Mucosa of stomach (tissue), 1 donor: ENCODE results near the gene SPATA9.

ENCODE experiments used
- H3K27me3 ChIP-seq: one replicate; pipeline ENCODE4 v1.7.0; 2013; ENCODE audit warnings: mild to moderate bottlenecking, low read length; ENCODE audit not compliant: control insufficient read depth, insufficient read depth
- H3K36me3 ChIP-seq: one replicate; pipeline ENCODE4 v1.7.0; 2013; ENCODE audit warnings: low read length; ENCODE audit not compliant: control insufficient read depth, insufficient read depth
- H3K4me1 ChIP-seq: one replicate; pipeline ENCODE4 v1.7.0; 2013; ENCODE audit warnings: mild to moderate bottlenecking, low read length; ENCODE audit not compliant: control insufficient read depth, insufficient read depth
- H3K4me3 ChIP-seq: one replicate; pipeline ENCODE4 v1.7.0; 2013; ENCODE audit warnings: low read length
- H3K9ac ChIP-seq: one replicate; pipeline ENCODE4 v1.7.0; 2013; ENCODE audit warnings: mild to moderate bottlenecking, low read length, moderate library complexity
- H3K9me3 ChIP-seq: one replicate; pipeline ENCODE4 v1.7.0; 2013; ENCODE audit warnings: mild to moderate bottlenecking, low read length, moderate library complexity; ENCODE audit not compliant: control insufficient read depth
- donor health status: Pancreatic carcinoma.

Gene SPATA9

DNA sequence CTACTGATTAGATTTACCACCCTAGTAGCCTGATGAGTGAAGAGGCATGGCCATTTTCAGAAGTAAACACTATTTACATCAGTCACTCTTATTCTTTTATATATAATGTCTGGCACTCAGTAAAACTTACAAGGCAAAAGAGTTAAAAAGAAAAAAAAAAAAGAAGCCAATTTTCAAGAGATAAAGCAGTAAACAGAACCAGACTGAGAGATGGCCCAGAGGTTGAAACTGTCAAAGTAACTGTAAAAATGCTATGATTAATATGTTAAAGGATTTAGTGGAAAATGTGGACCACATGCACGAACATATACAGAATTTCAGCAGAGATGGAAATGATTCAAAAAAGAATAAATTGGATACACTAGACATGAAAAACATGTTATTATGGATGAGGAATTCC lies 69.3 kb downstream of the SPATA9 start:
- H3K9ac ChIP-seq: no peak overlapping the region
- H3K4me1 ChIP-seq: no peaks in the 10 kb centered on the region
- no peaks in the 10 kb centered on the region for H3K9me3 ChIP-seq
- H3K27me3 ChIP-seq: no peaks in the 10 kb centered on the region
- H3K4me3 ChIP-seq: no peak overlapping the region
- H3K36me3 ChIP-seq: no peaks in the 10 kb centered on the region

DNA sequence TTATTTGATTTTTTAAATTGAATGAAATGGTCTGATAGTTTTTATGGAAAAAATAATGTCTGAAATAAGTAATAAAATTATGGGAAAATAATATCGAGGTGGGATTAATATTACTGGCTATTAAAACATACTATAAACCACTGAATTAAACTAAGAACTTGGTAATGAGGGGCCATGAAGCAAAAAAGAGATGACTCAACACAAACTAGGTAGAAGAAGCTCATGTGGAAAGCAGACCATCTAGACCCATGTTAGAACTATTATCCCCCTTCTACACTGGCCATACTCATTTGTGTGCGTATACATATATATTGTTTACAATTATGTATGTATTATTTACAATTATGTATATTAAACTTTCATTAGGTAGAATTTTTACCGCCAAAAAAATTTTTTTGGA lies 71.4 kb downstream of the SPATA9 start:
- Histone ChIP-seq H3K9ac (no peak overlapping the region), H3K27me3 (no peaks in the 10 kb centered on the region), H3K9me3 (no peaks in the 10 kb centered on the region), H3K36me3 (no peaks in the 10 kb centered on the region), H3K4me1 (no peaks in the 10 kb centered on the region), H3K4me3 (no peak overlapping the region)

DNA sequence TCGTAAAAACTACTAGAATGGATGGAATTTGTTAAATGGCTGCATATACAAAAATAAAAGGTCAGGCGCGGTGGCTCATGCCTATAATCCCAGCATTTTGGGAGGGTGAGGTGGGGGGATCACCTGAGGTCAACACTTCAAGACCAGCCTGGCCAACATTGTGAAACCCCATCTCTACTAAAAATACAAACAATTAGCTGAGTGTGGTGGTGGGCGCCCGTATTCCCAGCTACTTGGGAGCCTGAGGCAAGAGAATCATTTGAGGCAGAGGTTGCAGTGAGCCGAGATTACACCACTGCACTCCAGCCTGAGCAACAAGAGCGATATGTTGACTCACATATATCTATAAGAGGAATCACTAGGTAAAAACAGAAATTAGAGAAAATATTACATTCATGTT lies 72.2 kb downstream of the SPATA9 start:
- no peak overlapping the region for H3K9ac ChIP-seq
- H3K36me3 ChIP-seq: no peaks in the 10 kb centered on the region
- H3K4me1 ChIP-seq: no peaks in the 10 kb centered on the region
- H3K4me3 ChIP-seq: no peak overlapping the region
- H3K27me3 ChIP-seq: no peaks in the 10 kb centered on the region
- H3K9me3 ChIP-seq: no peaks in the 10 kb centered on the region

DNA sequence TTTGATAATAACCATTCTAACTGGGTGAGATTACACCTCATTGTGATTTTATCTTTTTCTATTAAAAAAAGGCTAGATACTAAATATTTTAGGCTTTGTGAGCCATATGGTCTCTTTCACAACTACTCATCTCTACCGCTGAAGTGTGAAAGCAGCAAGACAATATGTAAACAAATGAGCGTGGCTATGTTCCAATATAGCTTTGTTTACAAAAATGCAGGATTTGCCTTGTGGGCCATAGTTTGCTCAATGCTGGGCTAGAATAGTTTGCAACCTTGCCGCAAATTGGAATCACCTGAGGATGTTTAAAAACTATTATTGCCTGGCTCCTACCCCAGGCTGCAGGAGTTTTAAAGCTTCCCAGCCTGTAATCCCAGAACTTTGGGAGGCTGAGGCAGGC lies 73.1 kb downstream of the SPATA9 start:
- Histone ChIP-seq H3K27me3 (no peaks in the 10 kb centered on the region), H3K9me3 (no peaks in the 10 kb centered on the region), H3K36me3 (no peaks in the 10 kb centered on the region), H3K4me3 (no peak overlapping the region), H3K9ac (no peak overlapping the region), H3K4me1 (no peaks in the 10 kb centered on the region)
